Psoas muscle (tissue), 8 donors: Measurements from ENCODE around the gene AFDN. TPM values are rescaled to one million over a fixed set of nuclear protein-coding genes. Genes with fewer than 3 reads are reported as not detected.

ENCODE experiments used
- ATAC-seq, 4 donors: fragments of 200-7000 bp; cut with Tn5 transposase; one replicate each; pipeline ENCODE4 v1.9.1; 2020; ENCODE audit warnings: moderate library complexity in 3 of 4, mild to moderate bottlenecking in 2 of 4
- DNase-seq, 2 donors: peaks; one replicate each; pipeline ENCODE4 v3.0.0-alpha.2; 2020
- H3K27ac ChIP-seq: fragments of 200-600 bp; one replicate; pipeline ENCODE4 v1.8.0; 2022
- H3K27me3 ChIP-seq, 3 donors: fragments of 200-600 bp in 1 of 3; one replicate each; pipeline versions ENCODE4 v1.6.1 to v1.8.0; 2013 to 2022; ENCODE audit warnings: low read length in 2 of 3, mild to moderate bottlenecking in 2 of 3, moderate library complexity in 1 of 3; ENCODE audit not compliant: insufficient read depth in 3 of 3
- H3K36me3 ChIP-seq, 2 donors: fragments of 200-600 bp in 1 of 2; one replicate each; pipeline versions ENCODE4 v1.6.1 to v1.8.0; 2013 to 2022; ENCODE audit warnings: low read depth in 1 of 2, mild to moderate bottlenecking in 1 of 2, moderate library complexity in 1 of 2; ENCODE audit not compliant: insufficient read depth in 1 of 2
- H3K4me1 ChIP-seq: fragments of 200-600 bp; one replicate; pipeline ENCODE4 v1.8.0; 2022
- H3K4me3 ChIP-seq: fragments of 200-600 bp; one replicate; pipeline ENCODE4 v1.8.0; 2022; ENCODE audit warnings: mild to moderate bottlenecking
- H3K9me3 ChIP-seq: fragments of 200-600 bp; one replicate; pipeline ENCODE4 v1.8.0; 2022
- CTCF ChIP-seq: fragments of 200-600 bp; IDR thresholded peaks from one replicate; pipeline ENCODE4 v1.8.0; 2022; ENCODE audit warnings: antibody characterized with exemption
- WGBS, 3 donors: extraction: QIAGEN DNeasy Blood & Tissue Kit; methylation state at CpG; one replicate each; pipeline versions ENCODE4 v1.1.6 to v1.1.7; 2013; 5-methylcytosine and 5-hydroxymethylcytosine counted together
- intact Hi-C, 2 donors: fragments of 100-400 bp; cut with DNase I; formaldehyde crosslinking; loops; one replicate each; pipeline versions ENCODE4 v1.11.0 to v1.14.2; 2022
- polyA plus RNA-seq, 3 donors: library from polyadenylated mRNA; stranded (reverse); fragments of 200-250 nt; gene quantifications; one replicate each; pipeline ENCODE4 v1.2.3, GENCODE V29; 2013
- total RNA-seq, 4 donors: library from RNA; stranded (reverse); fragmentation: NEBNext Ultra II Directional in 2 of 4; extraction: Animal tissue kit (Norgen Biotek cat#: 25700) in 2 of 4; gene quantifications; one replicate each; pipeline versions ENCODE4 v1.2.1 to v1.2.4, GENCODE V29; 2021 to 2023
- donor health status: healthy with polysubstance abuse.
- donor health status: DM: no; HTN: no; CAD: no; lungs with moderate emphysema.
- donor health status: Bipolar disorder and iron deficiency.
- donor health status: healthy.
- donor health status: DM: yes; HTN: yes; CAD: no.
- donor health status: DM: no; HTN: no; CAD: no.
- donor health status: DM: no; HTN: no; CAD: no.
- donor health status: DM: yes; HTN: yes; CAD: no.

AFDN gene
- total and polyA plus RNA-seq, 7 donors: 12.2 to 35.6 (median 32.9) TPM

GRCh38 chr6:167795321-167795811 lies 31.3 kb upstream of the AFDN start:
- TF ChIP-seq CTCF: no peak

GRCh38 chr6:167795874-167796191 lies 30.9 kb upstream of the AFDN start:
- no peaks in the 10 kb centered on the region for H3K36me3 ChIP-seq
- no peak overlapping the region for H3K27ac ChIP-seq
- intact Hi-C loops: no loop called here
- peaks cover 0 to 8% (median 0%) of the 10 kb centered on the region in 3 donors for H3K27me3 ChIP-seq
- peaks cover 5% of the 10 kb centered on the region for H3K4me1 ChIP-seq
- WGBS, 3 donors: 21 to 39% (median 23%) methylated on average over 10 of the region's 10 CpGs
- ATAC-seq (no peak), DNase-seq (no peak)
- H3K4me3 ChIP-seq: peak overlapping the region; percentile 49
- no peak for TF ChIP-seq CTCF
- H3K9me3 ChIP-seq: no peaks in the 10 kb centered on the region

More at GRCh38 chr6:167795321-167795811, 31.3 kb upstream of the AFDN start:
- Histone ChIP-seq H3K9me3 (no peaks in the 10 kb centered on the region), H3K4me1 (peaks cover 5% of the 10 kb centered on the region), H3K36me3 (no peaks in the 10 kb centered on the region), H3K27me3 (peaks cover 0 to 8% (median 0%) of the 10 kb centered on the region in 3 donors), H3K27ac (no peak overlapping the region), H3K4me3 (peak overlapping the region; percentile 49)
- WGBS, 3 donors: 42 to 48% (median 46%) methylated on average over 17 of the region's 17 CpGs
- no peak for DNase-seq
- ATAC-seq: no peak
- intact Hi-C loops: no loop called here

- no peak for TF ChIP-seq CTCF
- intact Hi-C loops: no loop called here
- Histone ChIP-seq H3K4me3 (peak overlapping the region; percentile 49), H3K9me3 (no peaks in the 10 kb centered on the region), H3K36me3 (no peaks in the 10 kb centered on the region), H3K27me3 (peaks cover 0 to 8% (median 0%) of the 10 kb centered on the region in 3 donors), H3K27ac (no peak overlapping the region), H3K4me1 (peaks cover 5% of the 10 kb centered on the region)
- ATAC-seq (peak; percentile 94 to 96 (median 95)), DNase-seq (peak; percentile 42 to 84)
- 9 to 29% (median 12%) methylated on average over 37 to 43 of the region's 43 CpGs for WGBS, 3 donors
Observed at GRCh38 chr6:167796192-167796981, 30.3 kb upstream of the AFDN start.

GRCh38 chr6:167797011-167797471 lies 29.7 kb upstream of the AFDN start:
- intact Hi-C loops: no loop called here
- no peak for ATAC-seq
- no peaks in the 10 kb centered on the region for H3K9me3 ChIP-seq
- no peaks in the 10 kb centered on the region for H3K36me3 ChIP-seq
- no peak for TF ChIP-seq CTCF
- WGBS, 3 donors: 81 to 88% (median 83%) methylated on average over 31 of the region's 31 CpGs
- DNase-seq: no peak
- H3K4me1 ChIP-seq: peaks cover 5% of the 10 kb centered on the region
- H3K4me3 ChIP-seq: peak overlapping the region; percentile 49
- no peak overlapping the region for H3K27ac ChIP-seq
- H3K27me3 ChIP-seq: peaks cover 0 to 8% (median 0%) of the 10 kb centered on the region in 3 donors
